Loucy (cell line): ENCODE measurements around the gene SEMA5A.

ENCODE experiments used
- EZH2phosphoT487 ChIP-seq: fragments of 200-600 bp; IDR thresholded peaks from 2 replicates; pipeline ENCODE4 v1.6.1; 2018; ENCODE audit warnings: antibody characterized with exemption, mild to moderate bottlenecking, moderate library complexity, borderline replicate concordance
- TF ChIP-seq, protein P1 (sequence below): fragments of 200-600 bp; sonication (generic); conservative IDR thresholded peaks from 2 replicates; pipeline ENCODE4 v1.5.1; 2014; ENCODE audit warnings: mild to moderate bottlenecking, antibody characterized with exemption, low read length

DNA sequence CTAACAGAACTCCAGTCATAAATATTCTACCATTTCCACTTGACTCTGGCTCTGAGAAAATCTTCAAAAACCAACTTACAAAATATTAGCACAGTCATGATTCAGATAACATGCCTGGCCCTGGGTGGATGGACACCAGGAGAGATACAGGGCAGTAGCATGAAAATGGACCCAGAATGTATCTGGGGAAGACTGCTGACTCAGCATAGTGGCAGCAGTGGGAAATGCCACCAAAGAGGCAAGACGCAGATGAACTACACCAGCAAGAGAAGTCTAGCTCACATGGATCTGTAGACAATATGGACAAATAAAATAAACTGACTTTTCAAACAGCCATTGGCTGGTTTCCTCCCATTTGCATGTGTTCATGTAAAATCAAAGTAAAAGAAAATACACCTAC, 359.8 kb downstream of the SEMA5A start:
- TF ChIP-seq, protein P1, sequence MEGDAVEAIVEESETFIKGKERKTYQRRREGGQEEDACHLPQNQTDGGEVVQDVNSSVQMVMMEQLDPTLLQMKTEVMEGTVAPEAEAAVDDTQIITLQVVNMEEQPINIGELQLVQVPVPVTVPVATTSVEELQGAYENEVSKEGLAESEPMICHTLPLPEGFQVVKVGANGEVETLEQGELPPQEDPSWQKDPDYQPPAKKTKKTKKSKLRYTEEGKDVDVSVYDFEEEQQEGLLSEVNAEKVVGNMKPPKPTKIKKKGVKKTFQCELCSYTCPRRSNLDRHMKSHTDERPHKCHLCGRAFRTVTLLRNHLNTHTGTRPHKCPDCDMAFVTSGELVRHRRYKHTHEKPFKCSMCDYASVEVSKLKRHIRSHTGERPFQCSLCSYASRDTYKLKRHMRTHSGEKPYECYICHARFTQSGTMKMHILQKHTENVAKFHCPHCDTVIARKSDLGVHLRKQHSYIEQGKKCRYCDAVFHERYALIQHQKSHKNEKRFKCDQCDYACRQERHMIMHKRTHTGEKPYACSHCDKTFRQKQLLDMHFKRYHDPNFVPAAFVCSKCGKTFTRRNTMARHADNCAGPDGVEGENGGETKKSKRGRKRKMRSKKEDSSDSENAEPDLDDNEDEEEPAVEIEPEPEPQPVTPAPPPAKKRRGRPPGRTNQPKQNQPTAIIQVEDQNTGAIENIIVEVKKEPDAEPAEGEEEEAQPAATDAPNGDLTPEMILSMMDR, result no peak
- no peak for TF ChIP-seq EZH2phosphoT487
